CD4-positive, alpha-beta memory T cell (primary cell): ENCODE measurements around the gene IFT22. TPM values are rescaled to one million over a fixed set of nuclear protein-coding genes. Genes with fewer than 3 reads are reported as not detected.

Experiments
- CTCF ChIA-PET: fragments of 350-600 bp; sonication (Branson Sonifier 250); formaldehyde crosslinking; loops from one replicate; lab custom pipeline; 2021; ENCODE audit warnings: inconsistent platforms; ENCODE audit not compliant: partially characterized antibody; lab: Charles Lee
- POLR2A ChIA-PET: fragments of 350-600 bp; sonication (Branson Sonifier 250); formaldehyde crosslinking; loops from one replicate; lab custom pipeline; 2021; ENCODE audit not compliant: partially characterized antibody; lab: Charles Lee
- DNase-seq, 5 donors: peaks; one replicate each; pipeline versions ENCODE4 v3.0.0 to v3.0.0-alpha.2; 2020 to 2022; ENCODE audit warnings: mixed read lengths in 1 of 5
- H3K27ac ChIP-seq: one replicate; pipeline ENCODE4 v1.7.0; 2013; ENCODE audit warnings: low read depth, low read length
- H3K27me3 ChIP-seq: 2 replicates; pipeline ENCODE4 v1.7.0; 2013; ENCODE audit warnings: mild to moderate bottlenecking, low read length, moderate library complexity; ENCODE audit not compliant: insufficient read depth
- H3K36me3 ChIP-seq: 2 replicates; pipeline ENCODE4 v1.7.0; 2013; ENCODE audit warnings: mild to moderate bottlenecking, low read length, moderate library complexity; ENCODE audit not compliant: insufficient read depth
- H3K4me1 ChIP-seq: 2 replicates; pipeline ENCODE4 v1.7.0; 2013; ENCODE audit warnings: mild to moderate bottlenecking, low read length, moderate library complexity; ENCODE audit not compliant: insufficient read depth
- H3K4me3 ChIP-seq, 2 donors: one replicate each; pipeline ENCODE4 v1.7.0; 2013; ENCODE audit warnings: low read length in 2 of 2, mild to moderate bottlenecking in 1 of 2
- H3K9me3 ChIP-seq, 2 donors: one replicate each; pipeline ENCODE4 v1.7.0; 2013; ENCODE audit warnings: low read length in 2 of 2, control low read depth in 1 of 2; ENCODE audit not compliant: control insufficient read depth in 1 of 2
- H3K27ac Mint-ChIP-seq, 7 donors: one replicate each; pipeline ENCODE4 v1.8.0; 2020 to 2021; ENCODE audit warnings: mixed read lengths in 7 of 7, mild to moderate bottlenecking in 6 of 7, inconsistent platforms in 3 of 7, moderate library complexity in 3 of 7
- H3K27me3 Mint-ChIP-seq, 2 donors: one replicate each; pipeline ENCODE4 v1.8.0; 2020 to 2021; ENCODE audit warnings: mixed read lengths in 2 of 2
- H3K36me3 Mint-ChIP-seq, 2 donors: one replicate each; pipeline ENCODE4 v1.8.0; 2020 to 2021; ENCODE audit warnings: mixed read lengths in 2 of 2, inconsistent platforms in 1 of 2, mild to moderate bottlenecking in 1 of 2
- H3K4me1 Mint-ChIP-seq, 4 donors: one replicate each; pipeline ENCODE4 v1.8.0; 2020 to 2021; ENCODE audit warnings: mixed read lengths in 4 of 4, mild to moderate bottlenecking in 1 of 4
- H3K4me3 Mint-ChIP-seq, 8 donors: one replicate each; pipeline ENCODE4 v1.8.0; 2020 to 2021; ENCODE audit warnings: mixed read lengths in 8 of 8, mild to moderate bottlenecking in 7 of 8, moderate library complexity in 6 of 8, inconsistent platforms in 3 of 8
- H3K9me3 Mint-ChIP-seq, 8 donors: one replicate each; pipeline ENCODE4 v1.8.0; 2020 to 2021; ENCODE audit warnings: mixed read lengths in 8 of 8, mild to moderate bottlenecking in 5 of 8, inconsistent platforms in 3 of 8, moderate library complexity in 1 of 8
- intact Hi-C: fragments of 100-400 bp; cut with micrococcal nuclease; formaldehyde crosslinking; loops from one replicate; pipeline ENCODE4 v1.15.1; 2023
- polyA plus RNA-seq, 2 donors: library from polyadenylated mRNA; unstranded; fragments of 300-500 nt; fragmentation: Illumina TruSeq; gene quantifications; one replicate each; pipeline ENCODE4 v1.2.3, GENCODE V29; 2021
- total RNA-seq, 2 experiments: library from RNA; stranded (reverse); gene quantifications; one replicate each; pipeline ENCODE4 v1.2.3, GENCODE V29; 2021

IFT22 gene
- total and polyA plus RNA-seq, 4 experiments from 2014 or later = 2.6 to 6.7 (median 4.5) TPM

DNA sequence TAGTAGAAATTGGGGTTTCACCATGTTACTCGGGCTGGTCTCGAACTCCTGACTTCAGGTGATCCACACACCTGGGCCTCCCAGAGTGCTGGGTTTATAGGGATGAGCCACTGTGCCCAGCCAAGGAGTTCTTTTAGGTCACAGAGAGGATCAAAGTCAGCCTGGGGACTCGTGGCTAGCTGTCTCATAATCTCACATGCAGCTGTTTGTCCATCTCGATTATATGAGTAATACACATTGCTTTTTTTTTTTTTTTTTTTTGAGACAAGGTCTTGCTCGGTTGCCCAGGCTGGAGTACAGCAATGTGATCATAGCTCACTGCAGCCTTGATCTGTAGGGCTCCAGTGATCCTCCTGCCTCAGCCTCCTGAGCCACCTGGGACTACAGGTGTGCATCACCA is 2.2 kb downstream of the IFT22 start:
- intact Hi-C loops = no loop called here
- CTCF ChIA-PET = interaction anchor here (1.0 kb wide), 1 partner anchor 175 kb away, joined by 6 read pairs; no protein-coding TSS in a partner anchor
- no peak overlapping the region for H3K4me3 Mint-ChIP-seq

DNA sequence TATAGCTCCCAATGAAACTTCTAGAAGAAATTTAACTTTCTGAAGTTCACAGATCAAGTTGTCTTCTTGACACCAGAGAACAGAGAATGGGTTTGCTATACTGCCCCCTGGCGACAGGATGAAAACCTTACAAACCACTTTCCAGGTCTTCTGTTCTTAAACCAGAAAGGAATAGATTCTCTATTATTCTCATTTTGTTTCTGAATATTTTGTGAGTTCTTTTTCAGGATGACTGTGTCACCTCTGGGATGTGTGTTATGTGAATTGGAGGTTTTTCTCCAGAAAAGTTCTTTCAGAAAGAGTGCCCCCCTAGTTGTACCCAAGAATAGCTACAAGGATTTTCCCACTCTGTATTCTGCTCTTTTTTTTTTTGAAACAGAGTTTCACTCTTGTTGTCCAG is 6.3 kb downstream of the IFT22 start:
- Histone ChIP-seq H3K4me1 (no peaks in the 10 kb centered on the region), H3K9me3 (peaks cover 0 to 7% of the 10 kb centered on the region in 2 donors), H3K4me3 (no peak overlapping the region), H3K36me3 (no peaks in the 10 kb centered on the region), H3K27me3 (no peaks in the 10 kb centered on the region), H3K27ac (no peak overlapping the region)
- Mint-ChIP-seq H3K27ac (no peak overlapping the region), H3K4me1 (peaks cover 0 to 4% (median 0%) of the 10 kb centered on the region in 4 donors), H3K36me3 (peaks cover 5 to 6% of the 10 kb centered on the region in 2 donors), H3K9me3 (peaks cover 0 to 16% (median 8%) of the 10 kb centered on the region in 8 donors), H3K27me3 (peaks cover 4 to 6% of the 10 kb centered on the region in 2 donors), H3K4me3 (no peak overlapping the region)
- CTCF ChIA-PET = interaction anchor here (1.2 to 2.4 kb wide), 11 partner anchors 11 to 172 kb away, joined by 3 to 11 read pairs (median 6); no protein-coding TSS in a partner anchor
- intact Hi-C loops = no loop called here
- POLR2A ChIA-PET = no interaction called here
- peak in 4 of 5 donors; percentile 31 to 39 (median 34) for DNase-seq

More for the DNA sequence above, 2.2 kb downstream of the IFT22 start:
- DNase-seq = no peak
- no peaks in the 10 kb centered on the region for H3K9me3 Mint-ChIP-seq
- Histone ChIP-seq H3K4me3 (no peak overlapping the region), H3K4me1 (peaks cover 16% of the 10 kb centered on the region), H3K9me3 (no peaks in the 10 kb centered on the region), H3K27ac (no peak overlapping the region), H3K27me3 (no peaks in the 10 kb centered on the region), H3K36me3 (no peaks in the 10 kb centered on the region)
- H3K4me1 Mint-ChIP-seq = peaks cover 5 to 20% (median 12%) of the 10 kb centered on the region in 4 donors
- peaks cover 0 to 4% of the 10 kb centered on the region in 2 donors for H3K27me3 Mint-ChIP-seq
- peaks cover 3 to 5% of the 10 kb centered on the region in 2 donors for H3K36me3 Mint-ChIP-seq
- H3K27ac Mint-ChIP-seq = no peak overlapping the region
- POLR2A ChIA-PET = no interaction called here

DNA sequence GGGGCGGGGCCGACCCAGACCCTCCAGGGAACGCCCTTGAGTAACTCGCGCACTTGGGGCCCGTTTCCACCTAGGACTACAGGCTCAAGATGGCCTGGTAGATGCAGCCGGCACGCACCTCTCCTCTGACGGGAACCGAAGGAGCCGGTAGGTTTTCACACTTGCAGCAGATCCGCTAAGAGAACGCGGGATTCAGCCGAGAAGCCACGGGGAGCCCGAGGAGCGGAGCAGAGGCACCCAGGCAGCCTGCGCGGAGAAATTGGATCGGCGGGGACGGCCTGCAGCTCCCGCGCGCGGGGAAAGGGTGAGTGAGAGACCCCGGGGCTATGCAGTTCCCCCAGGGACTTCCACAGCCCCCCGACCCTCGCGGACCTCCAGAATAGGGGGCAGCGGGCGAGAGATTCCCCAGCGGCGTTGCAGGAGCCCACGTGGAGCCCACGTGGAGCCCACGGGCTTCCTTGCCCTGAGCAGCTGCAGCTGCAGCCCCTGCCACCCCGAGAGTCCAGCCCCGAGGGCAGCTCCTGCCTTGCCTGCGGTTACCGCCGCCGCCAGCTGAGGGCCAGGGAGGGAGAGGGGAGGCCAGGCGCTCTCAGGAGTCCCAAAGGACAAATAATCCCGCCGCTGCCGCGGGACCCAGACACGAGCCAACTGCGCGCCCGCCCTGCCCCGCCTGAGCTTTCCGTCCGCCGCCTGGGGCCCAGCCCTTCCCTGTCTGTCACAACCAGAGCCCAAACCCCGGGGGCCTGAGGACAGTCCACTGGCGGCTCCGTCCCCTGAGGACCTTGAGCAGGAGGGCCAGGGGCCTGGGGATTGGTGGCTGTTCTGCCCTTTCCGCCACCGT is 13.1 kb downstream of the IFT22 start:
- ChIA-PET POLR2A (no interaction called here), CTCF (interaction anchor here (0.7 to 2.1 kb wide), 2 partner anchors 8 to 17 kb away, joined by 3 to 10 read pairs; no protein-coding TSS in a partner anchor)
- Mint-ChIP-seq H3K27me3 (peaks cover 30 to 36% of the 10 kb centered on the region in 2 donors), H3K9me3 (peaks cover 3 to 31% (median 25%) of the 10 kb centered on the region in 8 donors), H3K36me3 (peaks cover 0 to 10% of the 10 kb centered on the region in 2 donors), H3K27ac (peak overlapping the region in 2 of 7 donors; percentile 46 to 52), H3K4me1 (peaks cover 3 to 9% (median 5%) of the 10 kb centered on the region in 4 donors), H3K4me3 (peak overlapping the region; percentile 80 to 91 (median 85))
- H3K9me3 ChIP-seq = peaks cover 0 to 9% of the 10 kb centered on the region in 2 donors
- no peaks in the 10 kb centered on the region for H3K36me3 ChIP-seq
- H3K27ac ChIP-seq = no peak overlapping the region
- peaks cover 7% of the 10 kb centered on the region for H3K27me3 ChIP-seq
- peak overlapping the region; percentile 6 to 19 for H3K4me3 ChIP-seq
- peak in 2 of 5 donors; percentile 9 to 10 for DNase-seq
- intact Hi-C loops = no loop called here
- H3K4me1 ChIP-seq = no peaks in the 10 kb centered on the region

DNA sequence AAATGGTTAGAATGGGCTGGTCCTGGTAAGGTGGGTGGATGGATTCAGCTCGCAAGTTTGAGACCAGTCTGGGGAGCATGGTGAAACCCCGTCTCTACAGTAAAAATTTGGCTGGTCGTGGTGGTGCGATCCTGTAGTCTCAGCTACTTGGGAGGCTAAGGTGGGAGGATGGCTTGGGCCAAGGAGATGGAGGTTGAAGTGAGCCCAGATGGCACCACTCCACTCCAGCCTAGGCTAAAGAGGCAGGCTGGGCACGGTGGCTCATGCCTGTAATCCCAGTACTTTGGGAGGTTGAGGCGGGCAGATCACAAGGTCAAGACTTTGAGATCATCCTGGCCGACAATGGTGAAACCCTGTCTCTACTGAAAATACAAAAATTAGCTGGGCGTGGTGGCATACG is 15.3 kb downstream of the IFT22 start:
- H3K4me3 ChIP-seq = no peak overlapping the region
- no peaks in the 10 kb centered on the region for H3K36me3 ChIP-seq
- H3K27me3 ChIP-seq = peaks cover 12% of the 10 kb centered on the region
- H3K9me3 Mint-ChIP-seq = peaks cover 3 to 36% (median 28%) of the 10 kb centered on the region in 8 donors
- POLR2A ChIA-PET = no interaction called here
- DNase-seq = no peak
- H3K4me1 Mint-ChIP-seq = peaks cover 3 to 12% (median 5%) of the 10 kb centered on the region in 4 donors
- no peaks in the 10 kb centered on the region for H3K4me1 ChIP-seq
- H3K36me3 Mint-ChIP-seq = peaks cover 0 to 11% of the 10 kb centered on the region in 2 donors
- peak overlapping the region in 5 of 8 donors; percentile 12 to 43 (median 17) for H3K4me3 Mint-ChIP-seq
- intact Hi-C loops = no loop called here
- CTCF ChIA-PET = interaction anchor here (1.2 kb wide), 1 partner anchor 16 kb away, joined by 3 read pairs; no protein-coding TSS in a partner anchor
- H3K27ac Mint-ChIP-seq = no peak overlapping the region
- H3K27me3 Mint-ChIP-seq = peaks cover 32 to 42% of the 10 kb centered on the region in 2 donors
- H3K27ac ChIP-seq = no peak overlapping the region
- peaks cover 0 to 7% of the 10 kb centered on the region in 2 donors for H3K9me3 ChIP-seq

- H3K9me3 ChIP-seq = peaks cover 0 to 4% of the 10 kb centered on the region in 2 donors
- no peak overlapping the region for H3K4me3 ChIP-seq
- H3K36me3 ChIP-seq = no peaks in the 10 kb centered on the region
- H3K27ac ChIP-seq = no peak overlapping the region
- Mint-ChIP-seq H3K27me3 (peaks cover 32 to 44% of the 10 kb centered on the region in 2 donors), H3K4me1 (peaks cover 6 to 20% (median 8%) of the 10 kb centered on the region in 4 donors), H3K9me3 (peaks cover 6 to 43% (median 28%) of the 10 kb centered on the region in 8 donors), H3K27ac (no peak overlapping the region), H3K4me3 (peak overlapping the region in 3 of 8 donors; percentile 25 to 39 (median 36)), H3K36me3 (peaks cover 4 to 16% of the 10 kb centered on the region in 2 donors)
- no peak for DNase-seq
- ChIA-PET POLR2A (no interaction called here), CTCF (no interaction called here)
- intact Hi-C loops = no loop called here
- peaks cover 23% of the 10 kb centered on the region for H3K27me3 ChIP-seq
- peaks cover 3% of the 10 kb centered on the region for H3K4me1 ChIP-seq
Measured at GRCh38 chr7:101303102-101303701, 18.4 kb downstream of the IFT22 start.

- POLR2A ChIA-PET = no interaction called here
- H3K27ac ChIP-seq = no peak overlapping the region
- H3K9me3 ChIP-seq = peaks cover 0 to 4% of the 10 kb centered on the region in 2 donors
- CTCF ChIA-PET = no interaction called here
- no peak overlapping the region for H3K27ac Mint-ChIP-seq
- H3K27me3 Mint-ChIP-seq = peaks cover 33 to 44% of the 10 kb centered on the region in 2 donors
- H3K4me1 Mint-ChIP-seq = peaks cover 4 to 16% (median 5%) of the 10 kb centered on the region in 4 donors
- H3K27me3 ChIP-seq = peaks cover 25% of the 10 kb centered on the region
- peaks cover 6 to 45% (median 29%) of the 10 kb centered on the region in 8 donors for H3K9me3 Mint-ChIP-seq
- H3K4me1 ChIP-seq = peaks cover 3% of the 10 kb centered on the region
- intact Hi-C loops = no loop called here
- no peaks in the 10 kb centered on the region for H3K36me3 ChIP-seq
- peak overlapping the region in 2 of 8 donors; percentile 23 to 59 for H3K4me3 Mint-ChIP-seq
- H3K4me3 ChIP-seq = no peak overlapping the region
- peaks cover 4 to 16% of the 10 kb centered on the region in 2 donors for H3K36me3 Mint-ChIP-seq
- no peak for DNase-seq
Measured at GRCh38 chr7:101302641-101303101, 18.9 kb downstream of the IFT22 start.
